Loucy (cell line): ENCODE measurements around the gene STN1.

ENCODE experiments used
- H2AFZ ChIP-seq: fragments of 200-600 bp; sonication (generic); 2 replicates; pipeline ENCODE4 v1.6.0; 2016; ENCODE audit warnings: antibody characterized with exemption, mild to moderate bottlenecking, low read length, moderate library complexity
- H3F3A ChIP-seq: fragments of 200-600 bp; 2 replicates; pipeline ENCODE4 v1.6.0; 2016; ENCODE audit warnings: antibody characterized with exemption, low read depth, mild to moderate bottlenecking
- H3K27me3 ChIP-seq: fragments of 200-600 bp; sonication (generic); 2 replicates; pipeline ENCODE4 v1.6.1; 2014; ENCODE audit warnings: low read length, mild to moderate bottlenecking; ENCODE audit not compliant: insufficient read depth, poor library complexity, severe bottlenecking
- H3K36me3 ChIP-seq: fragments of 200-600 bp; sonication (generic); 2 replicates; pipeline ENCODE4 v1.6.1; 2016; ENCODE audit warnings: low read length; ENCODE audit not compliant: insufficient read depth
- H3K4me1 ChIP-seq: fragments of 200-600 bp; sonication (generic); 2 replicates; pipeline ENCODE4 v1.5.1; 2014; ENCODE audit warnings: low read length, mild to moderate bottlenecking; ENCODE audit not compliant: insufficient read depth, poor library complexity, severe bottlenecking
- H3K4me2 ChIP-seq: fragments of 200-600 bp; sonication (generic); 2 replicates; pipeline ENCODE4 v1.6.0; 2014; ENCODE audit warnings: antibody characterized with exemption, low read length, low read depth, mild to moderate bottlenecking; ENCODE audit not compliant: poor library complexity, severe bottlenecking
- H3K4me3 ChIP-seq: fragments of 200-600 bp; sonication (generic); 2 replicates; pipeline ENCODE4 v1.5.1; 2014; ENCODE audit warnings: low read length, mild to moderate bottlenecking, mixed read lengths; ENCODE audit not compliant: poor library complexity, severe bottlenecking
- H3K79me2 ChIP-seq: fragments of 200-600 bp; sonication (generic); 2 replicates; pipeline ENCODE4 v1.6.1; 2014; ENCODE audit warnings: low read length; ENCODE audit not compliant: insufficient read depth
- H3K9ac ChIP-seq: fragments of 200-600 bp; sonication (generic); 2 replicates; pipeline ENCODE4 v1.6.0; 2014; ENCODE audit warnings: mild to moderate bottlenecking, low read depth, low read length, moderate library complexity; ENCODE audit not compliant: poor library complexity, severe bottlenecking
- H3K9me2 ChIP-seq: fragments of 200-600 bp; sonication (generic); replicated peaks from 2 replicates; pipeline ENCODE4 v1.6.1; 2016; ENCODE audit warnings: low read depth, low read length, mixed read lengths
- H3K9me3 ChIP-seq: fragments of 200-600 bp; sonication (generic); 2 replicates; pipeline ENCODE4 v1.6.1; 2014; ENCODE audit warnings: mild to moderate bottlenecking, antibody characterized with exemption, low read length, low read depth; ENCODE audit not compliant: insufficient read depth
- H4K20me1 ChIP-seq: fragments of 200-600 bp; sonication (generic); 2 replicates; pipeline ENCODE4 v1.6.0; 2014; ENCODE audit warnings: antibody characterized with exemption, low read length, mild to moderate bottlenecking; ENCODE audit not compliant: insufficient read depth, poor library complexity, severe bottlenecking
- CTCF ChIP-seq: fragments of 200-600 bp; sonication (generic); conservative IDR thresholded peaks from 2 replicates; pipeline ENCODE4 v1.5.1; 2014; ENCODE audit warnings: mild to moderate bottlenecking, antibody characterized with exemption, low read length
- EZH2phosphoT487 ChIP-seq: fragments of 200-600 bp; IDR thresholded peaks from 2 replicates; pipeline ENCODE4 v1.6.1; 2018; ENCODE audit warnings: antibody characterized with exemption, mild to moderate bottlenecking, moderate library complexity, borderline replicate concordance

Gene STN1

GRCh38 chr10:103895411-103896186 lies 22.4 kb downstream of the STN1 start:
- Histone ChIP-seq H3K4me1 (peaks cover 3% of the 10 kb centered on the region), H4K20me1 (no peaks in the 10 kb centered on the region), H2AFZ (no peak overlapping the region), H3K79me2 (no peaks in the 10 kb centered on the region), H3K9me2 (no peaks in the 10 kb centered on the region), H3F3A (no peaks in the 10 kb centered on the region), H3K36me3 (peaks cover 59% of the 10 kb centered on the region; the same call in 1 of the 2 replicates), H3K9me3 (no peaks in the 10 kb centered on the region), H3K4me2 (no peak overlapping the region), H3K27me3 (no peaks in the 10 kb centered on the region), H3K4me3 (no peak overlapping the region), H3K9ac (no peak overlapping the region)
- TF ChIP-seq CTCF (no peak), EZH2phosphoT487 (no peak)

- H3K27me3 ChIP-seq = no peaks in the 10 kb centered on the region
- H3K79me2 ChIP-seq = no peaks in the 10 kb centered on the region
- no peak overlapping the region for H3K9ac ChIP-seq
- H3K9me3 ChIP-seq = no peaks in the 10 kb centered on the region
- peaks cover 3% of the 10 kb centered on the region for H3K4me1 ChIP-seq
- peaks cover 60% of the 10 kb centered on the region; the same call in 1 of the 2 replicates for H3K36me3 ChIP-seq
- no peaks in the 10 kb centered on the region for H3K9me2 ChIP-seq
- H4K20me1 ChIP-seq = no peaks in the 10 kb centered on the region
- H3F3A ChIP-seq = no peaks in the 10 kb centered on the region
- no peak overlapping the region for H3K4me2 ChIP-seq
- no peak overlapping the region for H2AFZ ChIP-seq
- TF ChIP-seq EZH2phosphoT487 (no peak), CTCF (no peak)
- no peak overlapping the region for H3K4me3 ChIP-seq
Observed at GRCh38 chr10:103894441-103894864, 23.5 kb downstream of the STN1 start.

- peaks cover 57% of the 10 kb centered on the region; the same call in 1 of the 2 replicates for H3K36me3 ChIP-seq
- no peak overlapping the region for H3K9ac ChIP-seq
- no peaks in the 10 kb centered on the region for H3K9me3 ChIP-seq
- H4K20me1 ChIP-seq = no peaks in the 10 kb centered on the region
- H3K27me3 ChIP-seq = no peaks in the 10 kb centered on the region
- no peak overlapping the region for H3K4me2 ChIP-seq
- no peak overlapping the region for H3K4me3 ChIP-seq
- H2AFZ ChIP-seq = no peak overlapping the region
- no peaks in the 10 kb centered on the region for H3K9me2 ChIP-seq
- no peaks in the 10 kb centered on the region for H3F3A ChIP-seq
- TF ChIP-seq EZH2phosphoT487 = no peak
- TF ChIP-seq CTCF = no peak
- H3K79me2 ChIP-seq = no peaks in the 10 kb centered on the region
- H3K4me1 ChIP-seq = peaks cover 3% of the 10 kb centered on the region
Observed at GRCh38 chr10:103893817-103894216, 24.2 kb downstream of the STN1 start.
